ENCODE results near the gene MYOM1.

MYOM1 gene

DNA sequence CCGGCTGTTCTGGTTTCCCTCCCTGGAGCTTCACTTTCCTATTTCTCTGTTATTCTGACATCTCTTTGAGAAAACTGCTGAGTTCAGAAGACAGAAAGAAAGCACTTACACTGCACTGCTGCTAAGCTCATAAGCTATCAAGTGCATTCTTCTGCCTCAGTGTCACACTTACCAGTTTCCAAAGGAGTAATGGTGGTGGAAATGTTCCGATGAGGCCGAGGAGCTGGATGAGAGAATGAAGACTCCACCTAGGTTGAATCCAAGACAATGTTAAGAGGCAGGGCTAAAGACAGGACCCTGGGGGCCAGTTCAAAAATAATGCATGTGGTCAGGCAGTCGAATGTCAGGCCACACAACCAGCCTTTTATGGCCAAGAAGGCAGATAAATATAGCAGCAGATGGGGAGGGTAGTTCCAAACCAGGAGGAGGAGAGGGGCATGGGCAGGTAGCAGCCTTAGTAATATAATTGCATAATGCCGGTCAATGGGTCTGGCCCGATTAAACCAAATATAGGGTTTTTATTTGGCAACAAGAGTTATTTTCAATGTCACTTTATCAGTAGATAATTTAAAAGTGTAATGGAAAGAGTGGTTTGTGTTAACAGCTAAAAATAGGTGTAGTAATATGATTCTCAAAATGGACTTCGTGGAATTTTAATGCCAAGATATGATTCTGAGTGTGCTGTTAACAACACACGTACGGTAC, at the start of gene MYOM1:
TSS of gene MYOM1 (minus strand) at position 338 of the 705 bp plus-strand sequence. CDS start 4,745 bp downstream, outside the sequence.
- no peak for DNase-seq

DNA sequence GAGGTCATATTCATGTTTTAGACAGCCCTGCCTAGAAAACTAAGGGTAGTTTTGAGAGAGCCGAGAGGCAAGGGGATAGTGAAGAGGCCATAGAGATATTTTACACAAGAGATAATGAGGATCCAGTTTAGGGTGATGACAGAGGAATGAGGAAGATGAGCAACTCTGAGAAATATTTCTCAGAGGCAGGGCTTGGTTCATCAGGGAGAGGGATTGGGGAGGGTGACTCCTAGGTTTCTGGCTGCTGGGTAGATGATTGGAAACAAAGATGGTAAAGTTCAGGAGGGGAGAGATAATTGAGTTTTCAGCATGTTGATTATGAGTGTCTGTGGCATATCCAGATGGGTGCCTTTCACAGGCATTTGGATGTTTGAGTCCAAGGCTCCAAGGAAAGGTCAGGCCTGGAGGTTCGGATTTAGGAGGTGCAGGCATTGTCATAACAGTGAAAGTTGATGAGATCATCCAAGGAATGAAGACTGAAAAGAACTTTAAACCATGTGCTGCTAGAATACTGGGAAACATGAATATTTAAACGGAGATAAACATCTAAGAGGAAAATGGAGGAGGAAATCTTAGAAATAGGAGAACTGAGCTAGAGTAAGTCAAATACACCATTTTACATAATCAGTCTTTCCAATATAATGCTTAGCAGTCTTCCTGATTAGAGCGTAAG, 49.6 kb upstream of the MYOM1 start:
- no peak for DNase-seq

DNA sequence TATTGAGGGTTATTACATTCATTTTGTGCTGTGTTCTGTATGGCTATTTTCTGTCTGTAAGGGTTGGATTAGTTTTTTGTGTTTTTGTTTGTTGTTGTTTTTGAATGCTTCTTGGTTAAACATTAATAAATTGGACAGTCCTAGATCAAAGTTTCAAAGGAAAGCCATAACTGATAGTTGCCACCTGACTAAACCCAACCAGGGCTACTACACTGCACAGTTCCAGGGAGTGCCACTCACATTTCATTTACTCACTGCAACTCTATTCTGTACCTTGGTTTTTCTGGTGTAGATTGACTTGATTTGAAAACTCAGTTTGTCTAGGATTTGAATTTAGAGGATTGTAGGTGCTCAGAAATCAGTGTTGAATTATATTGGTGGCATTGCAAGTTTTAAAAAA, 48.5 kb upstream of the MYOM1 start:
- DNase-seq, result no peak

DNA sequence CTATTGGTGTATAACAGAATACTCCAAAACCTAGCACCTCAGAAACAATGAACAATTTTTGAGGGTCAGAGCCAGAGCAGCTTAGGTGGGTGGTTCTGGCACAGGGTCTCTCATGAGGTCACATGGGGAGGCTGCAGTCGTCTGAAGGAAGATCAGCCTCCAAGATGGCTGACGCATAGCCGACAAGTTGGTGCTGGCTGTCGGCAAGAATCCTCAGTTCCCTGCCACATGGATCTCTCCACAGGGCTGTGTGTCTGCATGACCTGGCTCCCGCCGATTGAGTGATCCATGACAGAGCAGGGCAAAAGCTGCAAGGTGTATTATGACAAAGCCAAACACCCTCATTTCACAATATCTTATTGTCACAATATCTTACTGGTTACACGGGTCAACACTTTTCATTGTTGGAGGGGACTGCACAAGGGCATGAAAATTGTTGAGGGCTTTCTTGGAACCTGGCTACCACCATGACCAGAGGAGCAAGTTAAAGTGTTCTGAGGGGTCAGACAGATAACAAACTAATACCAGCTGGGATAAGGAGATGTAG, 46.4 kb upstream of the MYOM1 start:
- no peak for DNase-seq

DNA sequence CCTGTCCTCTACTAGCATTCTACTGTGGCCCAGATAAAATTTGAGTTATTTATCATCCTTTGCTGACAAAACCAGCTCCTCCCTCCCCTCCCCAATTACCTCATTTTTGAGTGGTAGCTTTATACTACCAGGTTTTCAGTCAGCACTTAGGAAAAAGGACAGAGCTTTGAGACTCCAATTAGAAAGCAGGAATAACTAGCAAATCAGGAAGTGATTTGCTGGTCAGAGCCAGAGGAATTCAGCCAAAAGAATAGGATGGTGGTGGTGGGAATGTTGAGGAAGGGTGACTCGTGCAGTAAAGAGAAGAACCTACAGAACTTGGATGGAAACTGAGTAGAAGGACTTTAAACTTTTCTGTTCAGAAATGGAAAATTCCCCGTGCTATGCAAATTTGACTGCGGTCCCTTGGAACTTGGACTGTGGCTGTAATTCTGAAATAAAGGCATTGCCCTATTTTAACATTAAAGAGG, 45.8 kb upstream of the MYOM1 start:
- DNase-seq, result no peak

DNA sequence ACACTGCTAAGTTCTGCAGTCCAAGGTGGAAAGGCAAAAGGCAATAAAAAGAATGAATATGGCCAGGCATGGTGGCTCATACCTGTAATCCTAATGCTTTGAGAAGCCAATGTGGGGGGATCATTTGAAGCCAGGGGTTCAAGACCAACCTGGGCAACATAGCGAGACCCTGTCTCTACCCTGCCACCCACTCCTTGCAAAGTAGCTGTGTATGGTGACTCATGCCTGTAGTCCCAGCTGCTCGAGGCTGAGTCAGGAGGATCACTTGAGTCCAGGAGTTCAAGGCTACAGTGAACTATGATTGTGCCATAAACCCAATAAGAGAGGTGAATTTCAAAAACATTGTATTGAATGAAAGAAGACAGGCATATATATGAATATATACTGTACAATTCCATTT, 44.6 kb upstream of the MYOM1 start:
- DNase-seq, result no peak

DNA sequence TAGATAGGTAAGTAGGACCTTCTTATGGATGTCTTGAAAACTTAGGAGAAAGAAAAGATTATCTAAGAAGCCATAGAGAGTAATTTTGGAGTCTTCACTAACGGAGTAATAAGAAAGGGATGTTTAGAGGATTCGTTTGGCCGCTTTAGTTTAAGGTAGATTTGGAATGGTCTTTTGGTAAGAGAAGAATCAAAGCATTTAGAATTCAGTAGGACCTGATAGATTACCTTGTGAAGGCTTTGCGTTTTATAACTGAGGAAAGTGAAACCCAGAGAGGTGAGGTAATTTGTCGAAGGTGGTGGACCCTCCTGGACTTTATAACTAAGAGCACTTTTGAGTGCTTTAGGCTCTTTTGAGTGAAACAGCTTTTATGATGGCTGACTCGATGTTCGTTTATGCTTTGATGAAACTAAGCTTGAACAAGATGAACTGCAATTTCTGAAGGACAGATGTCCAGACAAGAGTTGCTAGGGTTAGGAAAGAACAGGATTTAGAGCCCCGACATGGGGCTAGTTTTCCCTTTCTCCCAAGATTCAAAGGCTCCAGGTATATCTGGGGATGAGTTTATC, 43.4 kb upstream of the MYOM1 start:
- DNase-seq, result no peak

DNA sequence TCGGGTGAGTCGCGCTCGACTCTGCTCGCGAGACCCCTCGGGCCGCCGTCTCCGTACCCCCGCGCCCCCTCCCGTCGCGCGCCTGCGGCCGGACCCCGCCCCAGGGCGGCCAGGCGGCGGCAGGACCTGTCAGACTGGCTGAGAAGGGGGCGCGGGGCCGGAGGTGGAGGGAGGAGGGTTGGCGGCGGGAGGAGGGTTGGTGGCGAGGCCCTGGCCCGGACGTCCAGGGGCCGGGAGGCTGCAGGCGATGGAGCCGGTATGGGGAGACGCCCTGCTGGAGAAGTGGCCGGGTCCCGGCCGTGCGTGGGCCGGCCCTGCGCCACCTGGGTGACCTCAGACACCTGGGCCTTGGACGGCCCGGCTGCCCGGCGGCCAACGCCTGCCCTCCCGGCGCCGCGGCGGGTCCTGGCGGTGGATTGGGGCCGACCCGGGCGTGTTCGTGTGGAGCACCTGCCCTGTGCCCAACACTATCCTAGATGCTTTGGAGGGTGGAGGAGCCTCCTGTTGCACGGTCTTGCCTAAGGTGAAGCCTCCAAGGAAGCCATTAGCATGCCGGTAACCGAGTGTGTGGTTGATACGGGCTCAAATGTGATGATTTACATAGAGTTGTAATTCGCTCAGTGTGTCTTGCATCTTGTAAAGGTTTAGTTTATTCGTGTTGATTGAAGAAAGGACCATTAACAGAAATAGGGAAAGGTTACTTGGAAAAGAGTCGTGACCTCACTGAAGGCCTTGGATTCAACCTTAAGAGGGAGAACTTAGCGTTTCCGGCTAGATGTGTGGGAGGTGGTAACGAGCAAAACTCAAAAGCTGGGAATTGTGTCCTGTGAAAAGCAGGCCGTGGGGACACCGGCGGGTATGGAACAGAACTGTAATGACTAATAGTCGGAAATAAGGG, 42.7 kb upstream of the MYOM1 start:
- no peak for DNase-seq

DNA sequence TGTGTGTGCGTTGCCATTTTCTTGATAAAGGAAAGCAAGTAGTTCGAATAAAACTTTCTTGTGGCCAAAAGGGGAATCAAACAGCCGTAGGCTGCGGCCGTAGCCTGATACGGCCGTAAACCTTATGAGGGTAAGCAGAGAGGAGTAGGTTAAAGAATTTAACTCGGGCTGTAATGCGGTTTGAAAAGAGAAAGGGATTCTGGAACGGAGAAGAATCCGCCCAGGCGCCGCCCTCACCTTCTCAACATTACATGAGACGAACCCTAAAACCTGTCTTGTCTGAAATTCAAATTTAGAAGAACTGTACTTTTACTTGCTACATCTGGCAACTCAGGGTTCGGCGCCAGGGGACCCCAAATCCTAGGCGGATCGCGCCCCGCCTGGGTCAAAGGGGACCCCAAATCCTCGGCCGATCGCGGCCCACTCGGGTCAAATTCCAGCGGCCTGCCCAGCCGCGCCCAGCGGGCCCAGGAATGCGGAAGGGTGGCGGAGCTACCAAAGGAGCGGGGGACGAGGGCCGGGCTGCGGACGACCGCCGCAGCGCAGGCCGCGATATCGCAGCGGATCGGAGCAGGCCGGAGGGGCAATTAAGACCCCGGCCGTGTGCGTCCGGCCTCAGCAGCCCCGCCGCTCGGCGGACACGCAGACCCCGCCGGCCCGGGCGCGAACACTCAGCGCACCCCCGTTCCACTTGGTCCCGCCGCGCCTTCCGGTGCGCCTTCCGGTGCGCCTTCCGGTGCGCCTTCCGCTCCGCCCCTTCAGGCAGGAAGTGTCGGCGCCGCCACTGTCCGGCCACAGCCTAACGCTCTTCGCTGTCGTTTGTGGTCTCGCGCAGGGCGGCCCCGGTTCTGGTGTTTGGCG, 41.8 kb upstream of the MYOM1 start, which contains the start of gene MYL12B:
TSS of gene MYL12B (plus strand) at position 761 of the 861 bp plus-strand sequence. CDS start 10,766 bp downstream, outside the sequence.
- DNase-seq, result peak; percentile 70

DNA sequence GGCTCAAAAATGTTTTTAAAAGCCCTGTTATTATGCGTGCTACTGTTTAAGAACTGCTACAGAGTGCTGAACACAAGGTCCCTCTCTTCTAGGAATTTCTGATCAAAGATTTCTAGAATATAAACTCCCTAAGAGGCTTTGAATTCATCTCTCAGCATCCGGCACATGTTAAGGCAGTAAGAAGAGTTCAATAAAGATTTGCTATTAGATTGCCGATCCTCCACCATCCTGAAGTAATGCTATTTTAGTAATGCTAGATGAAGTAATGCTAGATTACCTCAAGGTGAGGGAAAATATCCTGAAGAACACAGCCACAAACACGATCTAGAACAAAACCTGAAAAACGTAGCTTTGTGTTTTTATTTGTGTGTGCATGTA, 41.2 kb upstream of the MYOM1 start:
- DNase-seq, result peak; percentile 64

DNA sequence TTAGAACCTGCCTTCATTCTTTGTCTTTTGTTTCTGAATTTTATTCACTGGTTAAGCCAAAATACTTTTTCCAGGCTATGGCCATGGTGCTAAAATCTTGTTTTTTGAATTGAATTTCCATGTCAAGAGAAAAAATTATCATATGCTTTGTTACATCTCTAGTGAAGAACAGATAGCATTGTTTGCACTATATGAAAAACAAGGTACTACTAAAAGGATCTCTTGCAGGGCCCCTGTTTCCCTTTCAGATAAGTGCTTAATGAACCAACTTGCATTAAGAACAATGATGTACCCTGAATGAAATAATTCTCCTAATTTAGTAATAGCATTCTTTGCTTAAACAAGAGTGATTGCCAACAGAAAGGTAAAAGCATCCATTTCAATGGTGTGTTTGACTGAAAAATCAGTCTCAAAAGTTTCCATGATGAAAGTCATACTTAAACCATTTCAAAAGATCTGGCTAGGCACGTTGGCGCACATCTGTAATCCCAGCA, 37.9 kb upstream of the MYOM1 start:
- DNase-seq, result no peak

DNA sequence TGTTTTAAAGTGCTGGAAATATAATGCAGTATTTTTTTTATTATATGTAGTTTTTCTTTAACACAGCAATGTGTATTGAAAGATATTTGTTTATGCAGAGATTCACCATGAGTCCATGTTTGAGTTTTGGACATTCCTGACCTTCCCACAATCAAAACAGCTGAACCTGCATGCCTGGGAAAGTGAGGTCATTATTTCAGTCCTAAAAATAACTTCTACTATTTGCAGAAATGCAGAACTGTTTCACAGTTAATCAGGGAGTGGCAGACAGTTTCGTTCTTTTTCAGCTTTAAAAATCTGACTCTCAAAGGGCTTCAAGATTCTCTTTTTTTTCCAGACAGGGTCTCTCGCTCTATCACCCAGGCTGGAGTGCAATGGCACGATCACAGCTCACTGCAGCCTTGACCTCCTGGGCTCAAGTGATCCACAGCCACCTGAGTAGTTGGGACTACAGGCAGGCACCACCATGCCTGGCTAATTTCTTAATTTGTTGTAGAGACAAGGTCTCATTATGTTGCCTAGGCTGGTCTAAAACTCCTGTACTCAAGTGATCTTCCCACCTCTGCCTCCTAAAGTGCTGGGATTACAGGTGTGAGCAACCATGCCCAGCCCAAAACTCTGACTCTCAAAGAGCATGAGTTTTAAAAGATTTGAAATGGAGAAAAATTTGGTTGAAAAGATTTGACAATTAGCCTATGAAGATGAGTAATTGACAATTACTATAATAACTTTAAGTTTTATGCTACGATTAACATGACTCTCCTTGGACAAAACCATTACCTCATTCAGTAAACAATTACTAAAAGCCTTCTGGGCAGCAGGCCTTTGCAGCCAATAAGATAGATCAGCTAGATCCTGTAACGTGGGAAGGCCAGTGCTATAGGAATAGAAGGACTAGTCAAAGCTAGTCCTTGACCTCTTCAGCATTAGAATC, 37.2 kb upstream of the MYOM1 start:
- DNase-seq, result no peak

DNA sequence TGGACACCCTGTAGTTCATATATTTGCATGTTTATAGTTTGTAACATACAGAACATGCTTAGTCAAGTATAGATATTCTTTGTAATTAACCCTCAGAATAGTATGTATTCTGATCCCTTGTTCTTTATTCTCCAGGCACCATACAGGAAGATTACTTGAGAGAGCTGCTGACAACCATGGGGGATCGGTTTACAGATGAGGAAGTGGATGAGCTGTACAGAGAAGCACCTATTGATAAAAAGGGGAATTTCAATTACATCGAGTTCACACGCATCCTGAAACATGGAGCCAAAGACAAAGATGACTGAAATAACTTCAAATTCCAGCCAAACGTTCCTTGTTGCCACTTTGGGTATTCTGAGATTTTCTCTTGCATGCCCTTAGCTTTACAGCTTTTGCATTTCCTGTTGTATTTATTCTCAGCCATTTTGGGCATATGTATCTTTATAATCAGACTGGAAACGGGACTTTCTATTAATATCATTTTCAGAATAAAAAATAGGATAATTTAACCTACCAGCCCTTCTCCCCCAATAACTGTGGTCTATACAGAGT, 35.9 kb upstream of the MYOM1 start:
- DNase-seq, result no peak

DNA sequence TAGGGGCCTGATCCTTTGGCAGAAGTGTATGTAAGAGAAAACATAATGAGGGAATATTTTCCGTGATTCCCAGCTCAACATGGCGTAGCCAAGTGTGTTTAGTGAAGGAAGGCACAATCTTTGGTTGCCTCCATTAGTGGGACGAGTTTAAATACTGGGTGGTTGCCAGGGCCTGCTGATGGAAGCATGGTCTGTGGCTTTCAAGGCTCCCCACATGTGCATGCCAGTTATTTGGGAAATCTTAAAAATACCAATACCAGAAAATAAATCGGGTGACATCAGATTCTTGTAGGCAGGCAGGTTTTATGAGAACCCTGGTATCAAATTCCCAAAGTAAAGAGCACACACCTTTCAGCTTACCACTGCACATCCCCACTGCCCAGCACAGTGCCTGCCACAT, 35.0 kb upstream of the MYOM1 start:
- DNase-seq, result no peak

DNA sequence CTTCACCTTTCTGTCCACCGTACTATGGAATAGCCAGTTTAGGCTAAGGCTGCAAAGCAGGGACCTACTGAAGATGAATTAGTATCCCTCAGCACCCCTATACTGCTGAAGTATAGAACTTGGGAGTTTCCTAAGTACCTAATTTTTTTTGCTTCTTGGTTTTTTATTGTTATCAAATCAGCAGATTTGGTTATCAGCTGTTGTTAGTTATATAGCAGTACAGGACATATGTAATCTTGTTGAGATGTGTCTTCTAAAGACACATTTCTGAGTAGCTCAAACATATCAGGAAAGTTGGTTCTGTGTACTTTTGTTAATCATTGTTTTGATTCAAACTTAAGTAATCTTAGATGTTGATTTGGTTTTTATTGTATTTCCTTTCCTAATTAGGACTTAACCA, 33.1 kb upstream of the MYOM1 start:
- no peak for DNase-seq

DNA sequence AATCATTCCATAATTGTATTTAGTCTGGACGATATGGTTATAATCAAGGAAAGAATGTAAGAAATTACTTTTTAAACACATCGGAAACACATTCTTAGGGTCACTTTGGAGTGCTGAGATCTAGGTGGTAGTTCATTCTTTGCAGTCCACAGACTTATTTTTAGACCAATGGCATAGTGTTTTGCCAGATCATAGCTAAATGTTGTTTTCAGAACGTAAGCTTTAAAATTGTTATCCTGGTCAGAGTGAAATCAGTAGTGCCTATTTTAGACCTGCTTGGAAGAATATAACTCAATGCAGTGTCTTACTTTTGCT, 32.2 kb upstream of the MYOM1 start:
- DNase-seq, result no peak

DNA sequence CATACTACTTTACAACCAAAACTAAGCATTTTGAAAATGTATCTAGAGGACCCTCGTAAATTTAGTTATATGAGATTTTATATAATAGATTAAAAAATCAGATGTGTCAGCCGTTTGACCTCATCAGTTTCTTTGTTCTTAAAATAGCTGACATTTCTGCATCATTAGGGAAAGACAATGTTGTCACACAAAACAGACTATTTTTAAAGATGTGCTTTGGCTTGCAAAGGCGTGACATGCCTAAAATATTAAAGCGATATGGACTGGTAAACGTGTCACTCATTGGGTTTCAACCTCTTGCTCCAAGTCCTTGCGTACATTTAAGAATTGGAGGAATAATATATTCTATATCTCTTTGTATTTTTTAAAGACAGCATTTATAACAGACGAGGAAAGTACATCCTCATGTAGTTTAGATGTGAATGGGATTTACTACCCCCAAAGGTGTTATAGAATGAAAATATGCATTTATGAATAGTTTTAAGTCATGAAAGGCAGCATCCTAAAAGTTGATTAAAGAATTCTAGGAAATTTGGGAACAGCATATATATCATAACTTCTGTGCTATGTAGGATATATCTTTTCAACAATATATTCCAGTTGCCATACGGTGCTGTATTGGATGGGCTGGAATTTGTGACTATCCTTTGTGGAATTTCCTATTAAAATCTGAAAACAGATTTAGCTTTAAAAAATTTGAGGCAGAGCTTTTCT, 31.6 kb upstream of the MYOM1 start:
- no peak for DNase-seq

DNA sequence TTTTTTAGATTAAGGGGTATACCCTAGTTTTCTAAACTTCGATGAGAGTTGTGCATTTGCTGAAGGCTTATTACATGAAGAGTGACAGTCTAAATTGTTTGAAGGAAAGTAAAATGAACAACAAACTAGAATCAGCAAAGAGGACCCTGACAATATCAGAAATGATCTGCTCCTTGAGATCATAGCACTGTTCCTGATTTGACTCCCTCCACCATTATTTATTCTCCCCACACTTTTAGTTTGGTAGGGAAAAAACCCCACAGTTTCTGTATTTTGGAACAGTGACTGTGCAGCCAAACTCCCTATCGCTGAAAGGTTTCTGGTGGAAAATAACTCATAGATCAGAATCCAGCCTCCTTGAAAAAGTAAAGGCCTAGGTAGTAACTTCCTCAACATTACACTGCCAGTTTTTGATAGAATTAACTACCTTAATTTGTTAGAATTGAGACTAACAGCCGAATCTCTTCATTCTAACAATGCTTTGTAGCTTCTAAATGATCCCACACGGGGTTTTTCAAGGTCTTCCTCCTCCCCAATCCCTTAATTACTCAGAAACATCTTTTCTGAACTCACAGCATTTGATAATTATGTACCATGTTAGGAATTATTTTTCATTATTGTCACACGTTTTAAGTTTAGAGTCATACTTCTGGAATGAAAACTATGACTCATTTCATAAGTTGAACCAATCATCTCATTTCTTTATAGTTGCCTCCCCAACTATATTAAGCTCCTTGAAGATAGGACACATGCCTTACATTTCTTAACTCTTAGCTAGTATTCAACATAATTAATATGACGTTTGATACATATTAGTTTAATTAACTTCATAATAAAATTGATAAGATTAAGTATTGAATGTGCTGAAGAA, 30.7 kb upstream of the MYOM1 start:
- DNase-seq, result no peak
